Measurements from ENCODE around the gene KCNT1.

The KCNT1 gene

GRCh38 chr9:135701067-135701958 is 672 bp upstream of the KCNT1 start:
- DNase-seq = no peak

- no peak for DNase-seq
These were observed 1.7 kb downstream of the KCNT1 start for GRCh38 chr9:135703726-135704125.

- no peak for DNase-seq
These were observed 2.5 kb downstream of the KCNT1 start for GRCh38 chr9:135704483-135704882.

- DNase-seq = no peak
These were observed 3.4 kb downstream of the KCNT1 start for GRCh38 chr9:135705376-135705775.

GRCh38 chr9:135706288-135706687 is 4.3 kb downstream of the KCNT1 start:
- no peak for DNase-seq

GRCh38 chr9:135707252-135708138 is 5.5 kb downstream of the KCNT1 start:
- no peak for DNase-seq

- no peak for DNase-seq
These were observed 6.2 kb downstream of the KCNT1 start for GRCh38 chr9:135708164-135708563.

GRCh38 chr9:135711391-135711790 is 9.4 kb downstream of the KCNT1 start:
- no peak for DNase-seq

- DNase-seq = no peak
These were observed 9.9 kb downstream of the KCNT1 start for GRCh38 chr9:135711881-135712280.

- DNase-seq = no peak
These were observed 10.8 kb downstream of the KCNT1 start for GRCh38 chr9:135712613-135713295.

GRCh38 chr9:135714242-135715055 is 12.5 kb downstream of the KCNT1 start:
- no peak for DNase-seq

GRCh38 chr9:135715056-135715595 is 13.1 kb downstream of the KCNT1 start:
- DNase-seq = no peak

GRCh38 chr9:135716045-135716444 is 14.1 kb downstream of the KCNT1 start:
- DNase-seq = no peak

GRCh38 chr9:135717410-135717809 is 15.4 kb downstream of the KCNT1 start:
- no peak for DNase-seq

GRCh38 chr9:135718616-135719015 is 16.6 kb downstream of the KCNT1 start:
- DNase-seq = no peak

- no peak for DNase-seq
These were observed 17.5 kb downstream of the KCNT1 start for GRCh38 chr9:135719472-135719871.

- DNase-seq = no peak
These were observed 20.4 kb downstream of the KCNT1 start for GRCh38 chr9:135722365-135722764.

- DNase-seq = no peak
These were observed 22.3 kb downstream of the KCNT1 start for GRCh38 chr9:135724186-135724787.

GRCh38 chr9:135726138-135726853 is 24.3 kb downstream of the KCNT1 start:
- DNase-seq = no peak

- no peak for DNase-seq
These were observed 25.4 kb downstream of the KCNT1 start for GRCh38 chr9:135727257-135727875.

Measured in CD4-positive, alpha-beta T cell treated with Interferon gamma for 1 hour (primary cell).